ENCODE measurements around the gene TNFRSF13B. TPM values are rescaled to one million over a fixed set of nuclear protein-coding genes. Genes with fewer than 3 reads are reported as not detected.

TNFRSF13B gene
- total RNA-seq, 1 experiment from 2014 or later: not detected

GRCh38 chr17:16942141-16943031 is 29.5 kb downstream of the TNFRSF13B start:
- Mint-ChIP-seq H3K36me3 (ENCODE audit: insufficient read depth, unreplicated experiment) (no peaks in the 10 kb centered on the region), H3K27ac (ENCODE audit: low read depth, unreplicated experiment) (no peak overlapping the region), H3K4me3 (ENCODE audit: unreplicated experiment) (no peak overlapping the region)

GRCh38 chr17:16941072-16942036 is 30.6 kb downstream of the TNFRSF13B start:
- no peak for DNase-seq (ENCODE audit: unreplicated experiment)
- intact Hi-C loops (cut with micrococcal nuclease): no loop called here
- H3K9me3 Mint-ChIP-seq (ENCODE audit: unreplicated experiment): no peaks in the 10 kb centered on the region
- H3K27me3 Mint-ChIP-seq (ENCODE audit: insufficient read depth, unreplicated experiment): peaks cover 82% of the 10 kb centered on the region
- TF ChIP-seq, protein P1, sequence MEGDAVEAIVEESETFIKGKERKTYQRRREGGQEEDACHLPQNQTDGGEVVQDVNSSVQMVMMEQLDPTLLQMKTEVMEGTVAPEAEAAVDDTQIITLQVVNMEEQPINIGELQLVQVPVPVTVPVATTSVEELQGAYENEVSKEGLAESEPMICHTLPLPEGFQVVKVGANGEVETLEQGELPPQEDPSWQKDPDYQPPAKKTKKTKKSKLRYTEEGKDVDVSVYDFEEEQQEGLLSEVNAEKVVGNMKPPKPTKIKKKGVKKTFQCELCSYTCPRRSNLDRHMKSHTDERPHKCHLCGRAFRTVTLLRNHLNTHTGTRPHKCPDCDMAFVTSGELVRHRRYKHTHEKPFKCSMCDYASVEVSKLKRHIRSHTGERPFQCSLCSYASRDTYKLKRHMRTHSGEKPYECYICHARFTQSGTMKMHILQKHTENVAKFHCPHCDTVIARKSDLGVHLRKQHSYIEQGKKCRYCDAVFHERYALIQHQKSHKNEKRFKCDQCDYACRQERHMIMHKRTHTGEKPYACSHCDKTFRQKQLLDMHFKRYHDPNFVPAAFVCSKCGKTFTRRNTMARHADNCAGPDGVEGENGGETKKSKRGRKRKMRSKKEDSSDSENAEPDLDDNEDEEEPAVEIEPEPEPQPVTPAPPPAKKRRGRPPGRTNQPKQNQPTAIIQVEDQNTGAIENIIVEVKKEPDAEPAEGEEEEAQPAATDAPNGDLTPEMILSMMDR (IDR thresholded peaks at IDR 0.05; ENCODE audit: unreplicated experiment): no peak
- ChIA-PET POLR2A (interaction anchor here (0.6 kb wide), 1 partner anchor 120 kb away, joined by 3 read pairs; no protein-coding TSS in a partner anchor), CTCF (no interaction called here)
- BruUV-seq (replicated peaks): no TSS peak
- H3K27ac Mint-ChIP-seq (ENCODE audit: low read depth, unreplicated experiment): no peak overlapping the region
- H3K4me1 Mint-ChIP-seq (ENCODE audit: insufficient read depth, unreplicated experiment): no peaks in the 10 kb centered on the region
- H3K4me3 Mint-ChIP-seq (ENCODE audit: unreplicated experiment): no peak overlapping the region
- no peaks in the 10 kb centered on the region for H3K36me3 Mint-ChIP-seq (ENCODE audit: insufficient read depth, unreplicated experiment)

More at GRCh38 chr17:16942141-16943031, 29.5 kb downstream of the TNFRSF13B start:
- no peak for DNase-seq (ENCODE audit: unreplicated experiment)
- no peaks in the 10 kb centered on the region for H3K4me1 Mint-ChIP-seq (ENCODE audit: insufficient read depth, unreplicated experiment)
- TF ChIP-seq, protein P1 (IDR thresholded peaks at IDR 0.05; ENCODE audit: unreplicated experiment): no peak
- no peaks in the 10 kb centered on the region for H3K9me3 Mint-ChIP-seq (ENCODE audit: unreplicated experiment)
- intact Hi-C loops (cut with micrococcal nuclease): no loop called here
- H3K27me3 Mint-ChIP-seq (ENCODE audit: insufficient read depth, unreplicated experiment): peaks cover 75% of the 10 kb centered on the region
- no TSS peak for BruUV-seq (replicated peaks)
- POLR2A ChIA-PET: no interaction called here
- CTCF ChIA-PET: interaction anchor here (0.6 kb wide), 1 partner anchor 1024 kb away, joined by 3 read pairs; no protein-coding TSS in a partner anchor

DNA sequence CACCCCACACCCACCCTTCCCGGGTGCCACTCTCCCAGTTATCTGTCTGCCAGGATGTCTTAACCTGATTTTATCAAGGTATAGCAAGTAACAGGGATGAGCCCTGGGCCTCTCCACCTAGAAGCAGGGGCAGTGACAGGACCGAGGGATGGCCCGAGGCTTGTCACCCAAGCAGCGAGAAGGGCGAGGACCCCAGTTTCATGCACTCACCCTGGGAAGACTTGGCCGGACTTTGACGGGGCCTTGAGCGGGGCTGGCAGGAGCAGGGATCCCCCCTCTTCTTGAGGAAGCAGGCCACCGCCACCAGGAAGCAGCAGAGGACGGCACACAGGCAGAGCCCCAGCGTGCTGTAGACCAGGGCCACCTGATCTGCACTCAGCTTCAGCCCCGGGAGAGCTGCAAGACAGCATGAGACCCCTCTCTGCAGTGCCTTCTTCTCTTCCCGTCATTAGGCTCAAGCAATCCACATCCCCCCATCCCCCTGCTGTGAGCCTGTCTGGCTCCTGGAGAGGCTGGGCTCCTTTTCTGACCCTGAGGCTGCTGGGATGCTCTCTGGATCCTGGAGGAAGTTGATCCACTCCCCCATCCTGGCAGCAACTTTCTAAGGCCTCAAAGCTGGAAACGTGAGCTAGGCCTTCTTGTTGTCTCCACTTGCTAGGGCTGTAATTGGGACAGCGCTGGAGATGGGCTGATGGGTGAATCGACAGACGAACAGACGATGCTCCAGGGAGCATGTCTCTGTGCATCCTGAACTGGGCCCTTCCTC is 31.6 kb downstream of the TNFRSF13B start:
- no peak overlapping the region for H3K27ac Mint-ChIP-seq (ENCODE audit: low read depth, unreplicated experiment)
- TF ChIP-seq, protein P1 (IDR thresholded peaks at IDR 0.05; ENCODE audit: unreplicated experiment): no peak
- intact Hi-C loops (cut with micrococcal nuclease): no loop called here
- H3K36me3 Mint-ChIP-seq (ENCODE audit: insufficient read depth, unreplicated experiment): no peaks in the 10 kb centered on the region
- BruUV-seq (replicated peaks): no TSS peak
- DNase-seq (ENCODE audit: unreplicated experiment): no peak
- H3K9me3 Mint-ChIP-seq (ENCODE audit: unreplicated experiment): no peaks in the 10 kb centered on the region
- H3K27me3 Mint-ChIP-seq (ENCODE audit: insufficient read depth, unreplicated experiment): peaks cover 72% of the 10 kb centered on the region
- POLR2A ChIA-PET: interaction anchor here (0.6 kb wide), 1 partner anchor 121 kb away, joined by 3 read pairs; no protein-coding TSS in a partner anchor
- CTCF ChIA-PET: no interaction called here
- no peak overlapping the region for H3K4me3 Mint-ChIP-seq (ENCODE audit: unreplicated experiment)
- no peaks in the 10 kb centered on the region for H3K4me1 Mint-ChIP-seq (ENCODE audit: insufficient read depth, unreplicated experiment)
